SK-N-SH (cell line): ENCODE results near the gene BRCA2. TPM values are rescaled to one million over a fixed set of nuclear protein-coding genes. Genes with fewer than 3 reads are reported as not detected.

Experiments used
- CTCF ChIA-PET: fragments of 300-600, 350-600 bp; formaldehyde crosslinking; extraction: SDS; loops from one replicate; lab custom pipeline; 2021; lab: Yijun Ruan, JAX
- POLR2A ChIA-PET: fragments of 350-600 bp; sonication (Branson Sonifier 250); formaldehyde crosslinking; extraction: SDS; loops from one replicate; lab custom pipeline; 2020; ENCODE audit warnings: antibody characterized with exemption, inconsistent platforms; lab: Yijun Ruan, JAX
- DNase-seq: peaks from one replicate; pipeline ENCODE4 v3.0.0; 2012
- H2AFZ ChIP-seq: fragments of 200-600 bp; sonication (generic); 2 replicates; pipeline ENCODE4 v1.8.1; 2016; ENCODE audit warnings: antibody characterized with exemption, mild to moderate bottlenecking, low read depth
- H3F3A ChIP-seq: fragments of 200-600 bp; sonication (generic); replicated peaks from 2 replicates; pipeline ENCODE3; 2016; ENCODE audit warnings: antibody characterized with exemption, mild to moderate bottlenecking; ENCODE audit not compliant: insufficient read depth
- H3K27ac ChIP-seq, 2 experiments: fragments of 200-500 bp in 1 of 2; fragments of 200-600 bp in 1 of 2; sonication (Bioruptor generic) in 1 of 2; sonication (generic), shearing (Covaris generic) in 1 of 2; 2 replicates each; pipeline versions ENCODE4 v1.5.1 to v1.6.1; 2014 to 2016; ENCODE audit warnings: low read depth in 2 of 2, inconsistent platforms in 1 of 2, low read length in 1 of 2, mild to moderate bottlenecking in 1 of 2, mixed read lengths in 1 of 2
- H3K27me3 ChIP-seq: fragments of 200-600 bp; sonication (generic), shearing (Covaris generic); 2 replicates; pipeline ENCODE4 v1.6.1; 2016; ENCODE audit warnings: mixed run types; ENCODE audit not compliant: insufficient read depth
- H3K36me3 ChIP-seq, 2 experiments: fragments of 200-500 bp in 1 of 2; fragments of 200-600 bp in 1 of 2; sonication (Bioruptor generic) in 1 of 2; sonication (generic) in 1 of 2; replicated peaks in 1 of 2; 2 replicates each; pipeline versions ENCODE3 to v1.5.1; 2014 to 2016; ENCODE audit warnings: low read length in 1 of 2, mild to moderate bottlenecking in 1 of 2; ENCODE audit not compliant: insufficient read depth in 2 of 2, control insufficient read depth in 1 of 2
- H3K4me1 ChIP-seq, 2 experiments: fragments of 200-500 bp in 1 of 2; fragments of 200-600 bp in 1 of 2; sonication (Bioruptor generic) in 1 of 2; sonication (generic), shearing (Covaris generic) in 1 of 2; 2 replicates each; pipeline versions ENCODE4 v1.5.1 to v1.6.1; 2014 to 2016; ENCODE audit warnings: low read depth in 1 of 2, low read length in 1 of 2, mixed run types in 1 of 2; ENCODE audit not compliant: insufficient read depth in 2 of 2, control insufficient read depth in 1 of 2
- H3K4me2 ChIP-seq: fragments of 200-600 bp; sonication (generic), shearing (Covaris generic); 2 replicates; pipeline ENCODE4 v1.6.1; 2017; ENCODE audit warnings: mixed run types
- H3K4me3 ChIP-seq, 2 experiments: fragments of 200-500 bp in 1 of 2; fragments of 200-600 bp in 1 of 2; sonication (Bioruptor generic) in 1 of 2; sonication (generic), shearing (Covaris generic) in 1 of 2; 2 replicates each; pipeline versions ENCODE4 v1.5.1 to v1.8.1; 2014 to 2016; ENCODE audit warnings: low read depth in 2 of 2, inconsistent platforms in 1 of 2, low read length in 1 of 2, mild to moderate bottlenecking in 1 of 2, mixed read lengths in 1 of 2, moderate library complexity in 1 of 2
- H3K79me2 ChIP-seq: fragments of 200-600 bp; sonication (generic); 2 replicates; pipeline ENCODE4 v1.8.1; 2017; ENCODE audit warnings: mild to moderate bottlenecking; ENCODE audit not compliant: insufficient read depth
- H3K9ac ChIP-seq: fragments of 200-600 bp; sonication (generic); 2 replicates; pipeline ENCODE4 v1.6.1; 2017; ENCODE audit warnings: mixed run types
- H3K9me2 ChIP-seq: fragments of 200-600 bp; sonication (generic); 2 replicates; pipeline ENCODE4 v1.6.1; 2017; ENCODE audit warnings: mixed run types
- H3K9me3 ChIP-seq: fragments of 200-600 bp; sonication (generic); 2 replicates; pipeline ENCODE4 v1.6.1; 2017; ENCODE audit warnings: mixed run types, mild to moderate bottlenecking, moderate library complexity
- H4K20me1 ChIP-seq: fragments of 200-600 bp; sonication (generic); 2 replicates; pipeline ENCODE4 v1.6.1; 2017; ENCODE audit warnings: mild to moderate bottlenecking, mixed run types; ENCODE audit not compliant: insufficient read depth
- EP300 ChIP-seq, 2 experiments: IDR thresholded peaks; 2 replicates each; pipeline versions ENCODE4 v1.4.0 to v1.6.1; 2012; ENCODE audit warnings: borderline replicate concordance in 1 of 2, low read depth in 1 of 2, low read length in 1 of 2
- FOSL2 ChIP-seq: IDR thresholded peaks from 2 replicates; pipeline ENCODE4 v1.4.0; 2012; ENCODE audit warnings: low read depth, mild to moderate bottlenecking, moderate library complexity, borderline replicate concordance
- FOXM1 ChIP-seq: IDR thresholded peaks from 2 replicates; pipeline ENCODE4 v1.4.0; 2012; ENCODE audit warnings: low read depth, mild to moderate bottlenecking
- JUND ChIP-seq: IDR thresholded peaks from 2 replicates; pipeline ENCODE4 v1.4.0; 2012
- MEF2A ChIP-seq: IDR thresholded peaks from 2 replicates; pipeline ENCODE4 v1.4.0; 2012; ENCODE audit warnings: low read depth, borderline replicate concordance
- NRF1 ChIP-seq: IDR thresholded peaks from 2 replicates; pipeline ENCODE4 v1.6.1; 2012; ENCODE audit warnings: low read depth, mild to moderate bottlenecking, low read length
- POLR2AphosphoS5 ChIP-seq: IDR thresholded peaks from 2 replicates; pipeline ENCODE4 v1.6.1; 2012; ENCODE audit warnings: low read depth, low read length
- RXRA ChIP-seq: IDR thresholded peaks from 2 replicates; pipeline ENCODE4 v1.4.0; 2012; ENCODE audit warnings: low read depth, mild to moderate bottlenecking, borderline replicate concordance
- SIN3A ChIP-seq: IDR thresholded peaks from 2 replicates; pipeline ENCODE4 v1.6.1; 2012; ENCODE audit warnings: low read depth, mild to moderate bottlenecking, low read length, moderate library complexity, borderline replicate concordance
- SMC3 ChIP-seq: IDR thresholded peaks from 2 replicates; pipeline ENCODE4 v1.6.1; 2012; ENCODE audit warnings: low read depth, low read length, improper control_type of control experiment
- TCF12 ChIP-seq: IDR thresholded peaks from 2 replicates; pipeline ENCODE4 v1.4.0; 2012
- YY1 ChIP-seq: IDR thresholded peaks from 2 replicates; pipeline ENCODE4 v1.4.0; 2012; ENCODE audit warnings: low read depth, mild to moderate bottlenecking
- WGBS: methylation state at CpG from one replicate; pipeline ENCODE4 v1.1.6; 2017; ENCODE audit warnings: low lambda C conversion rate; 5-methylcytosine and 5-hydroxymethylcytosine counted together
- polyA plus RNA-seq, 3 experiments: library from polyadenylated mRNA; depleted of rRNA; stranded (reverse); fragments of >200 nt; gene quantifications; 2 replicates each; pipeline ENCODE4 v1.2.3, GENCODE V29; 2012
- TF ChIP-seq, protein P1 (sequence below): fragments of 200-600 bp; sonication (generic); IDR thresholded peaks from 2 replicates; pipeline ENCODE4 v1.6.1; 2017; ENCODE audit warnings: antibody characterized with exemption, mild to moderate bottlenecking, moderate library complexity
- TF ChIP-seq, protein P2 (sequence below): IDR thresholded peaks from 2 replicates; pipeline ENCODE4 v1.6.1; 2012; ENCODE audit warnings: mild to moderate bottlenecking, low read depth, low read length, moderate library complexity
- TF ChIP-seq, protein P3 (sequence below): IDR thresholded peaks from 2 replicates; pipeline ENCODE4 v1.4.0; 2012; ENCODE audit warnings: low read depth, borderline replicate concordance
- TF ChIP-seq, protein P4 (sequence below): IDR thresholded peaks from 2 replicates; pipeline ENCODE4; 2012

BRCA2 gene
- polyA plus RNA-seq, 1 of the 3 experiments (the other 2 are of a cell fraction), result 1.6 TPM

DNA sequence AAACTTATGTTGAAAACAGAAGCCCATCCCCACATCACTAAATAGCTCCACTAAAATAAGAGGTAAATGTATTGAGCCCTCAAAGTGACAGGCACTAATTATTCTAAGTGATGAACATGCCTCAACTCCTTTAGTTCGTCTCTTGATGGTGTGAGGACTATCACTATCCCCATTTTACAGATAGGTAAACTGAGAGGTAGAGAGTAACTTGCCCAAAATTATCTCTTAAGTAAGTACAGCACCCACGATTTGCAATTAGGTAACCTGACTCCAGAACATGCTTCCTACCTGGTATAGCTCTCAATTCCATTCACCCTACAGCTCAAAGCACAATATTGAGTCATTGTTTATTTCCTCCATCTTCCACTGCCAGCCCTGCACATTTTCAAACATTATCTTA is 12.8 kb upstream of the BRCA2 start:
- TF ChIP-seq POLR2AphosphoS5 (no peak), RXRA (no peak), SIN3A (no peak), TCF12 (no peak), JUND (no peak), YY1 (no peak), MEF2A (no peak), SMC3 (no peak), NRF1 (no peak), FOXM1 (no peak), EP300 (IDR thresholded peaks at IDR 0.05; ENCODE audit: borderline replicate concordance in 1 of 2, low read depth in 1 of 2, low read length in 1 of 2) (no peak), FOSL2 (no peak)
- TF ChIP-seq, protein P1, sequence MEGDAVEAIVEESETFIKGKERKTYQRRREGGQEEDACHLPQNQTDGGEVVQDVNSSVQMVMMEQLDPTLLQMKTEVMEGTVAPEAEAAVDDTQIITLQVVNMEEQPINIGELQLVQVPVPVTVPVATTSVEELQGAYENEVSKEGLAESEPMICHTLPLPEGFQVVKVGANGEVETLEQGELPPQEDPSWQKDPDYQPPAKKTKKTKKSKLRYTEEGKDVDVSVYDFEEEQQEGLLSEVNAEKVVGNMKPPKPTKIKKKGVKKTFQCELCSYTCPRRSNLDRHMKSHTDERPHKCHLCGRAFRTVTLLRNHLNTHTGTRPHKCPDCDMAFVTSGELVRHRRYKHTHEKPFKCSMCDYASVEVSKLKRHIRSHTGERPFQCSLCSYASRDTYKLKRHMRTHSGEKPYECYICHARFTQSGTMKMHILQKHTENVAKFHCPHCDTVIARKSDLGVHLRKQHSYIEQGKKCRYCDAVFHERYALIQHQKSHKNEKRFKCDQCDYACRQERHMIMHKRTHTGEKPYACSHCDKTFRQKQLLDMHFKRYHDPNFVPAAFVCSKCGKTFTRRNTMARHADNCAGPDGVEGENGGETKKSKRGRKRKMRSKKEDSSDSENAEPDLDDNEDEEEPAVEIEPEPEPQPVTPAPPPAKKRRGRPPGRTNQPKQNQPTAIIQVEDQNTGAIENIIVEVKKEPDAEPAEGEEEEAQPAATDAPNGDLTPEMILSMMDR, result no peak
- TF ChIP-seq, protein P2, sequence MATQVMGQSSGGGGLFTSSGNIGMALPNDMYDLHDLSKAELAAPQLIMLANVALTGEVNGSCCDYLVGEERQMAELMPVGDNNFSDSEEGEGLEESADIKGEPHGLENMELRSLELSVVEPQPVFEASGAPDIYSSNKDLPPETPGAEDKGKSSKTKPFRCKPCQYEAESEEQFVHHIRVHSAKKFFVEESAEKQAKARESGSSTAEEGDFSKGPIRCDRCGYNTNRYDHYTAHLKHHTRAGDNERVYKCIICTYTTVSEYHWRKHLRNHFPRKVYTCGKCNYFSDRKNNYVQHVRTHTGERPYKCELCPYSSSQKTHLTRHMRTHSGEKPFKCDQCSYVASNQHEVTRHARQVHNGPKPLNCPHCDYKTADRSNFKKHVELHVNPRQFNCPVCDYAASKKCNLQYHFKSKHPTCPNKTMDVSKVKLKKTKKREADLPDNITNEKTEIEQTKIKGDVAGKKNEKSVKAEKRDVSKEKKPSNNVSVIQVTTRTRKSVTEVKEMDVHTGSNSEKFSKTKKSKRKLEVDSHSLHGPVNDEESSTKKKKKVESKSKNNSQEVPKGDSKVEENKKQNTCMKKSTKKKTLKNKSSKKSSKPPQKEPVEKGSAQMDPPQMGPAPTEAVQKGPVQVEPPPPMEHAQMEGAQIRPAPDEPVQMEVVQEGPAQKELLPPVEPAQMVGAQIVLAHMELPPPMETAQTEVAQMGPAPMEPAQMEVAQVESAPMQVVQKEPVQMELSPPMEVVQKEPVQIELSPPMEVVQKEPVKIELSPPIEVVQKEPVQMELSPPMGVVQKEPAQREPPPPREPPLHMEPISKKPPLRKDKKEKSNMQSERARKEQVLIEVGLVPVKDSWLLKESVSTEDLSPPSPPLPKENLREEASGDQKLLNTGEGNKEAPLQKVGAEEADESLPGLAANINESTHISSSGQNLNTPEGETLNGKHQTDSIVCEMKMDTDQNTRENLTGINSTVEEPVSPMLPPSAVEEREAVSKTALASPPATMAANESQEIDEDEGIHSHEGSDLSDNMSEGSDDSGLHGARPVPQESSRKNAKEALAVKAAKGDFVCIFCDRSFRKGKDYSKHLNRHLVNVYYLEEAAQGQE, result no peak
- TF ChIP-seq, protein P3, sequence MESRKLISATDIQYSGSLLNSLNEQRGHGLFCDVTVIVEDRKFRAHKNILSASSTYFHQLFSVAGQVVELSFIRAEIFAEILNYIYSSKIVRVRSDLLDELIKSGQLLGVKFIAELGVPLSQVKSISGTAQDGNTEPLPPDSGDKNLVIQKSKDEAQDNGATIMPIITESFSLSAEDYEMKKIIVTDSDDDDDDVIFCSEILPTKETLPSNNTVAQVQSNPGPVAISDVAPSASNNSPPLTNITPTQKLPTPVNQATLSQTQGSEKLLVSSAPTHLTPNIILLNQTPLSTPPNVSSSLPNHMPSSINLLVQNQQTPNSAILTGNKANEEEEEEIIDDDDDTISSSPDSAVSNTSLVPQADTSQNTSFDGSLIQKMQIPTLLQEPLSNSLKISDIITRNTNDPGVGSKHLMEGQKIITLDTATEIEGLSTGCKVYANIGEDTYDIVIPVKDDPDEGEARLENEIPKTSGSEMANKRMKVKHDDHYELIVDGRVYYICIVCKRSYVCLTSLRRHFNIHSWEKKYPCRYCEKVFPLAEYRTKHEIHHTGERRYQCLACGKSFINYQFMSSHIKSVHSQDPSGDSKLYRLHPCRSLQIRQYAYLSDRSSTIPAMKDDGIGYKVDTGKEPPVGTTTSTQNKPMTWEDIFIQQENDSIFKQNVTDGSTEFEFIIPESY, result no peak
- TF ChIP-seq, protein P4, sequence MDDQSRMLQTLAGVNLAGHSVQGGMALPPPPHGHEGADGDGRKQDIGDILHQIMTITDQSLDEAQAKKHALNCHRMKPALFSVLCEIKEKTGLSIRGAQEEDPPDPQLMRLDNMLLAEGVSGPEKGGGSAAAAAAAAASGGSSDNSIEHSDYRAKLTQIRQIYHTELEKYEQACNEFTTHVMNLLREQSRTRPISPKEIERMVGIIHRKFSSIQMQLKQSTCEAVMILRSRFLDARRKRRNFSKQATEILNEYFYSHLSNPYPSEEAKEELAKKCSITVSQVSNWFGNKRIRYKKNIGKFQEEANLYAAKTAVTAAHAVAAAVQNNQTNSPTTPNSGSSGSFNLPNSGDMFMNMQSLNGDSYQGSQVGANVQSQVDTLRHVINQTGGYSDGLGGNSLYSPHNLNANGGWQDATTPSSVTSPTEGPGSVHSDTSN, result no peak
- Histone ChIP-seq H3K9ac (no peak overlapping the region), H3K4me2 (no peak overlapping the region), H4K20me1 (no peaks in the 10 kb centered on the region), H2AFZ (no peak overlapping the region), H3K36me3 (no peaks in the 10 kb centered on the region), H3K4me3 (no peak overlapping the region), H3K27me3 (no peaks in the 10 kb centered on the region), H3K27ac (no peak overlapping the region), H3F3A (no peaks in the 10 kb centered on the region), H3K9me2 (no peaks in the 10 kb centered on the region), H3K4me1 (no peaks in the 10 kb centered on the region), H3K9me3 (no peaks in the 10 kb centered on the region), H3K79me2 (no peaks in the 10 kb centered on the region)
- 35% methylated on average over 2 of the region's 2 CpGs for WGBS
- POLR2A ChIA-PET, result no interaction called here
- CTCF ChIA-PET, result interaction anchor here (0.6 to 1.3 kb wide), 3 partner anchors 20 to 393 kb away, joined by 4 to 6 read pairs (median 4); no protein-coding TSS in a partner anchor
- DNase-seq, result no peak
